Keratinocyte (primary cell): Measurements from ENCODE around the gene ITSN1. TPM values are rescaled to one million over a fixed set of nuclear protein-coding genes. Genes with fewer than 3 reads are reported as not detected.

ENCODE experiments used
- DNase-seq: peaks from one replicate; pipeline ENCODE4 v3.0.0-alpha.2; 2011; ENCODE audit warnings: low read depth, missing footprints, low spot score
- FAIRE-seq: peaks from 2 replicates; lab custom pipeline; 2011; peaks lifted over from hg19 to GRCh38; lab: Jason Lieb, UNC
- H2AFZ ChIP-seq: 2 replicates; pipeline ENCODE4 v1.6.0; 2012; ENCODE audit warnings: low read length, control low read depth, inconsistent platforms; ENCODE audit not compliant: control insufficient read depth
- H3K27ac ChIP-seq: 2 replicates; pipeline ENCODE4 v1.5.1; 2011; ENCODE audit warnings: low read length; ENCODE audit not compliant: control insufficient read depth, insufficient read depth
- H3K27me3 ChIP-seq: 3 replicates; pipeline ENCODE4 v1.6.0; 2011; ENCODE audit warnings: low read length; ENCODE audit not compliant: control insufficient read depth, insufficient read depth; ENCODE audit errors: extremely low read depth
- H3K36me3 ChIP-seq, 2 experiments: 2 replicates in 1 of 2; 3 replicates in 1 of 2; pipeline ENCODE4 v1.5.1; 2011; ENCODE audit warnings: low read length in 2 of 2, mild to moderate bottlenecking in 1 of 2; ENCODE audit not compliant: control insufficient read depth in 2 of 2, insufficient read depth in 2 of 2; ENCODE audit errors: extremely low read depth in 1 of 2
- H3K4me1 ChIP-seq: 3 replicates; pipeline ENCODE4 v1.5.1; 2011; ENCODE audit warnings: low read length; ENCODE audit not compliant: control insufficient read depth, insufficient read depth; ENCODE audit errors: extremely low read depth
- H3K4me2 ChIP-seq: 3 replicates; pipeline ENCODE4 v1.6.0; 2011; ENCODE audit warnings: low read depth, low read length; ENCODE audit not compliant: control insufficient read depth, insufficient read depth; ENCODE audit errors: extremely low read depth
- H3K4me3 ChIP-seq, 3 experiments: fragments of 200-600 bp in 1 of 3; sonication (generic) in 1 of 3; 2 replicates in 2 of 3; 3 replicates in 1 of 3; pipeline ENCODE4 v1.5.1; 2011 to 2016; ENCODE audit warnings: low read length in 3 of 3, mild to moderate bottlenecking in 3 of 3, control low read depth in 2 of 3, inconsistent platforms in 1 of 3, low read depth in 1 of 3, mixed read lengths in 1 of 3, mixed run types in 1 of 3, moderate library complexity in 1 of 3; ENCODE audit not compliant: control insufficient read depth in 2 of 3, insufficient read depth in 2 of 3; ENCODE audit errors: extremely low read depth in 1 of 3
- H3K79me2 ChIP-seq: 2 replicates; pipeline ENCODE4 v1.6.0; 2012; ENCODE audit warnings: low read length; ENCODE audit not compliant: control insufficient read depth, insufficient read depth
- H3K9ac ChIP-seq: 3 replicates; pipeline ENCODE4 v1.6.0; 2011; ENCODE audit warnings: low read length; ENCODE audit not compliant: control insufficient read depth, insufficient read depth; ENCODE audit errors: extremely low read depth
- H3K9me1 ChIP-seq: 3 replicates; pipeline ENCODE4 v1.6.0; 2011; ENCODE audit warnings: low read length; ENCODE audit not compliant: control insufficient read depth, insufficient read depth; ENCODE audit errors: extremely low read depth
- H3K9me3 ChIP-seq: 2 replicates; pipeline ENCODE4 v1.5.1; 2012; ENCODE audit warnings: low read depth, low read length; ENCODE audit not compliant: control insufficient read depth
- H4K20me1 ChIP-seq: 3 replicates; pipeline ENCODE4 v1.6.0; 2011; ENCODE audit warnings: low read length; ENCODE audit not compliant: control insufficient read depth, insufficient read depth; ENCODE audit errors: extremely low read depth
- CTCF ChIP-seq, 3 experiments: IDR thresholded peaks in 1 of 3; conservative IDR thresholded peaks in 1 of 3; optimal IDR thresholded peaks in 1 of 3; 2 replicates in 2 of 3; 3 replicates in 1 of 3; pipeline versions ENCODE3 to v1.5.1; 2011; ENCODE audit warnings: low read length in 3 of 3, mild to moderate bottlenecking in 3 of 3, moderate library complexity in 2 of 3, control low read depth in 1 of 3, inconsistent platforms in 1 of 3; ENCODE audit not compliant: insufficient read depth in 2 of 3; ENCODE audit errors: extremely low read depth in 1 of 3
- EZH2 ChIP-seq: IDR thresholded peaks from one replicate; pipeline ENCODE4 v1.6.1; 2012; ENCODE audit warnings: inconsistent platforms, mild to moderate bottlenecking, low read length, moderate library complexity
- dilution Hi-C: fragments of 300-500 bp; cut with MboI; formaldehyde crosslinking; loops from one replicate; pipeline ENCODE4 v1.7.0; 2020; ENCODE audit warnings: low sequenced_read_pairs; ENCODE audit not compliant: extremely low pct_ligation_motif_present
- polyA plus RNA-seq, 5 experiments: library from polyadenylated mRNA; depleted of rRNA in 3 of 5; stranded (reverse) in 3 of 5; stranded (forward) in 1 of 5; unstranded in 1 of 5; fragments of >200 nt; gene quantifications; 1 replicate in 1 of 5; 2 replicates in 3 of 5; 3 replicates in 1 of 5; pipeline versions ENCODE4 v1.2.1 to v1.2.3, GENCODE V29; 2011 to 2012; ENCODE audit warnings: missing spikeins in 2 of 5, low read depth in 1 of 5, low replicate concordance in 1 of 5

Gene ITSN1
- polyA plus RNA-seq, 1 donor (not counting 4 experiments of a cell fraction or from before 2014, with no cell fraction given): 34.3 TPM

DNA sequence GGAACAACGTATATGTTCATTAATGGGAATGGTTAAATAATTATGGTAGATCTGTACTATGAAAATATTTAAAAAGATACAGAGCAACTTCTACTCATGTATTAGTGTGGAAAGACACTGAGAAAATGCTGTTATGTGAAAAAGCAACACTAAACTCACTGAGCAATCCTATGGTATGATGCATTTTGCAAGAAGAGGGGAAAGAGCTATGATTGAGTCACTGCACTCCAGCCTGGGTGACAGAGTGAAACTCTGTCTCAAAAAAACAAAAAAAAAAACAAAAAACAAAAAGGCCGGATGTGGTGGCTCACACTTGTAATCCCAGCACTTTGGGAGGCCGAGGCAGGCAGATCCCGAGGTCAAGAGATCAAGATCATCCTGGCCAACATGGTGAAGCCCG is 228.9 kb downstream of the ITSN1 start:
- no peak for FAIRE-seq
- H3K4me3 ChIP-seq: no peak overlapping the region
- no peaks in the 10 kb centered on the region for H4K20me1 ChIP-seq
- H3K4me2 ChIP-seq: no peak overlapping the region
- no peak overlapping the region for H3K9ac ChIP-seq
- H3K27ac ChIP-seq: no peak overlapping the region
- no peaks in the 10 kb centered on the region for H3K79me2 ChIP-seq
- dilution Hi-C loops: no loop called here
- no peak for DNase-seq
- no peak overlapping the region for H2AFZ ChIP-seq
- no peaks in the 10 kb centered on the region for H3K27me3 ChIP-seq
- no peaks in the 10 kb centered on the region for H3K36me3 ChIP-seq
- TF ChIP-seq CTCF (optimal IDR thresholded peaks at IDR 0.05 in 1 of 3, IDR thresholded peaks at IDR 0.05 in 1 of 3, conservative IDR thresholded peaks at IDR 0.05 in 1 of 3; ENCODE audit: extremely low read depth in 1 of 3, insufficient read depth in 2 of 3, low read length in 3 of 3) (no peak), EZH2 (no peak)
- H3K9me3 ChIP-seq: no peaks in the 10 kb centered on the region
- H3K4me1 ChIP-seq: no peaks in the 10 kb centered on the region
- H3K9me1 ChIP-seq: no peaks in the 10 kb centered on the region

GRCh38 chr21:33872881-33873515 is 230.7 kb downstream of the ITSN1 start:
- no peaks in the 10 kb centered on the region for H3K4me1 ChIP-seq
- dilution Hi-C loops: no loop called here

More at GRCh38 chr21:33872881-33873515, 230.7 kb downstream of the ITSN1 start:
- H3K9ac ChIP-seq: no peak overlapping the region
- H3K4me3 ChIP-seq: no peak overlapping the region
- no peaks in the 10 kb centered on the region for H3K27me3 ChIP-seq
- H3K4me2 ChIP-seq: no peak overlapping the region
- DNase-seq (no peak), FAIRE-seq (no peak)
- no peak overlapping the region for H3K27ac ChIP-seq
- H3K9me1 ChIP-seq: no peaks in the 10 kb centered on the region
- H4K20me1 ChIP-seq: no peaks in the 10 kb centered on the region
- H3K36me3 ChIP-seq: no peaks in the 10 kb centered on the region
- no peaks in the 10 kb centered on the region for H3K79me2 ChIP-seq
- TF ChIP-seq CTCF (optimal IDR thresholded peaks at IDR 0.05 in 1 of 3, IDR thresholded peaks at IDR 0.05 in 1 of 3, conservative IDR thresholded peaks at IDR 0.05 in 1 of 3; ENCODE audit: extremely low read depth in 1 of 3, insufficient read depth in 2 of 3, low read length in 3 of 3): no peak
- no peak for TF ChIP-seq EZH2
- no peaks in the 10 kb centered on the region for H3K9me3 ChIP-seq
- no peak overlapping the region for H2AFZ ChIP-seq
